Measurements from ENCODE around the gene UGT2B7. TPM values are rescaled to one million over a fixed set of nuclear protein-coding genes. Genes with fewer than 3 reads are reported as not detected.

Gene UGT2B7
- total and polyA plus RNA-seq, 2 experiments from 2014 or later = not detected

- Histone ChIP-seq H3K79me2 (replicated peaks; ENCODE audit: insufficient read depth) (no peaks in the 10 kb centered on the region), H3K9me2 (ENCODE audit: insufficient read depth) (no peaks in the 10 kb centered on the region), H3K4me2 (no peak overlapping the region), H3F3A (replicated peaks; ENCODE audit: low read depth) (no peaks in the 10 kb centered on the region), H3K36me3 (ENCODE audit: insufficient read depth) (no peaks in the 10 kb centered on the region), H3K4me3 (no peak overlapping the region), H4K20me1 (replicated peaks; ENCODE audit: insufficient read depth) (no peaks in the 10 kb centered on the region), H3K4me1 (ENCODE audit: insufficient read depth) (no peaks in the 10 kb centered on the region), H3K27me3 (ENCODE audit: insufficient read depth) (no peaks in the 10 kb centered on the region), H3K27ac (ENCODE audit: low read depth) (no peak overlapping the region), H2AFZ (no peak overlapping the region)
- ATAC-seq (no peak), DNase-seq (ENCODE audit: low spot score) (no peak)
- Mint-ChIP-seq H3K9me3 (no peaks in the 10 kb centered on the region), H3K36me3 (ENCODE audit: low read depth) (no peaks in the 10 kb centered on the region), H3K27me3 (ENCODE audit: insufficient read depth, low read depth, poor library complexity) (no peaks in the 10 kb centered on the region), H3K4me3 (no peak overlapping the region), H3K4me1 (no peaks in the 10 kb centered on the region), H3K27ac (no peak overlapping the region)
- no peak for TF ChIP-seq ZNF331 (CRISPR knock-in tag; IDR thresholded peaks at IDR 0.05; ENCODE audit: low read depth)
- no peak for TF ChIP-seq NANOG (IDR thresholded peaks at IDR 0.05; ENCODE audit: borderline replicate concordance)
- TF ChIP-seq CREB1 (CRISPR knock-in tag; IDR thresholded peaks at IDR 0.05; ENCODE audit: low read depth) = no peak
- no peak for TF ChIP-seq EZH2 (IDR thresholded peaks at IDR 0.05; ENCODE audit: low read depth, unreplicated experiment)
- no peak for TF ChIP-seq ZNF462 (CRISPR knock-in tag; IDR thresholded peaks at IDR 0.05)
- no peak for TF ChIP-seq CTCF (conservative IDR thresholded peaks at IDR 0.05; ENCODE audit: low read depth in 2 of 2)
- TF ChIP-seq ETS1 (IDR thresholded peaks at IDR 0.05) = no peak
- no peak for TF ChIP-seq ZNF114 (CRISPR knock-in tag; IDR thresholded peaks at IDR 0.05)
- TF ChIP-seq JUNB (IDR thresholded peaks at IDR 0.05; ENCODE audit: unreplicated experiment) = no peak
Observed at GRCh38 chr4:69147334-69147733, 51.1 kb downstream of the UGT2B7 start.

Measured in GM23338 (cell line).